Upper lobe of left lung (tissue), 6 donors: ENCODE results near the gene CHADL. TPM values are rescaled to one million over a fixed set of nuclear protein-coding genes. Genes with fewer than 3 reads are reported as not detected.

Experiments
- ATAC-seq, 2 donors: fragments of 200-7000 bp; cut with Tn5 transposase; one replicate each; pipeline ENCODE4 v1.9.1; 2022; ENCODE audit warnings: mild to moderate bottlenecking in 2 of 2, moderate library complexity in 2 of 2; ENCODE audit not compliant: low FRiP score in 2 of 2
- DNase-seq, 2 donors: peaks; one replicate each; pipeline ENCODE4 v3.0.0-alpha.2; 2019 to 2020
- H3K27ac ChIP-seq, 4 donors: fragments of 200-600 bp; sonication (generic); one replicate each; pipeline ENCODE4 v1.5.1; 2016 to 2019
- H3K27me3 ChIP-seq, 4 donors: fragments of 200-600 bp; sonication (generic); one replicate each; pipeline ENCODE4 v1.5.1; 2017 to 2019
- H3K36me3 ChIP-seq, 4 donors: fragments of 200-600 bp; sonication (generic); one replicate each; pipeline ENCODE4 v1.5.1; 2016 to 2019
- H3K4me1 ChIP-seq, 4 donors: fragments of 200-600 bp; sonication (generic); one replicate each; pipeline ENCODE4 v1.5.1; 2018 to 2019
- H3K4me3 ChIP-seq, 4 donors: fragments of 200-600 bp; sonication (generic); one replicate each; pipeline ENCODE4 v1.5.1; 2017 to 2019; ENCODE audit warnings: mild to moderate bottlenecking in 2 of 4, moderate library complexity in 1 of 4
- H3K9me3 ChIP-seq, 4 donors: fragments of 200-600 bp; sonication (generic); one replicate each; pipeline ENCODE4 v1.5.1; 2018 to 2019
- EP300 ChIP-seq, 4 donors: sonication (generic); formaldehyde crosslinking; IDR thresholded peaks; one replicate each; pipeline ENCODE4 v1.5.1; 2017; ENCODE audit warnings: antibody characterized with exemption in 4 of 4, control low read depth in 2 of 4
- POLR2A ChIP-seq, 4 donors: fragments of 450-650 bp; IDR thresholded peaks; one replicate each; pipeline ENCODE4 v1.5.1; 2016 to 2017; ENCODE audit warnings: antibody characterized with exemption in 4 of 4, mild to moderate bottlenecking in 2 of 4
- POLR2AphosphoS5 ChIP-seq, 2 donors: sonication (generic); formaldehyde crosslinking; IDR thresholded peaks; one replicate each; pipeline ENCODE4 v1.5.1; 2017; ENCODE audit warnings: antibody characterized with exemption in 2 of 2
- WGBS, 2 donors: methylation state at CpG; one replicate each; pipeline ENCODE4 v1.1.5; 2017 to 2018; 5-methylcytosine and 5-hydroxymethylcytosine counted together
- total RNA-seq, 6 donors: library from RNA; depleted of rRNA in 4 of 6; stranded (reverse); fragments of >200 nt in 4 of 6; gene quantifications; one replicate each; pipeline versions ENCODE4 v1.1.0 to v1.2.1, GENCODE V29; 2016 to 2021
- TF ChIP-seq, protein P1 (sequence below), 6 experiments: fragments of 450-650 bp in 4 of 6; fragments of 200-600 bp in 2 of 6; sonication (generic) in 2 of 6; IDR thresholded peaks; one replicate each; pipeline ENCODE4 v1.5.1; 2016 to 2019; ENCODE audit warnings: antibody characterized with exemption in 6 of 6
- donor health status: DM: no; HTN: no; CAD: no; lungs with moderate emphysema.
- donor health status: DM: no; HTN: yes; CAD: no; lungs with severe emphysema.

CHADL gene
- total RNA-seq, 6 donors from 2014 or later = 2.0 to 12.6 (median 4.4) TPM

DNA sequence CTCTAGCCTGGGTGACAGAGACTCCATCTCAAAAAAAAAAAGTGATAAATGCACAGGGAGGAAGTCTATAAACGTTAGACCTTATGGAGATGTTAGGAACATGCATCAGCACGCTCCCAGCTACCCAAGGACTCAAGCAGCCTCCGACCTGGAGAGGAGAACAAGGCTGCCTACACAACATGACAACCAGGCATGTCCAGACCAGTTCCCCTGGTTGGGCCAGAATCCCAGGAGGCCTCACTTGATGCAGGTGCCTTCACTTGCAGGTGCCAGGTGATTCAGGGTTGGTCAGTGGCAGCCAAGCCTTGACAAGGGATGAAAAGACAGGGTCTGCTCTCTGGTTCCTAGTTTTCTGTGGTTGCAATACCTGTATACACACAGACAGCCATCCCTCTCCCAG lies 39.3 kb upstream of the CHADL start:
- no peak for DNase-seq
- TF ChIP-seq POLR2AphosphoS5 (IDR thresholded peaks at IDR 0.05) = no peak
- TF ChIP-seq EP300 (IDR thresholded peaks at IDR 0.05) = no peak
- TF ChIP-seq, protein P1, sequence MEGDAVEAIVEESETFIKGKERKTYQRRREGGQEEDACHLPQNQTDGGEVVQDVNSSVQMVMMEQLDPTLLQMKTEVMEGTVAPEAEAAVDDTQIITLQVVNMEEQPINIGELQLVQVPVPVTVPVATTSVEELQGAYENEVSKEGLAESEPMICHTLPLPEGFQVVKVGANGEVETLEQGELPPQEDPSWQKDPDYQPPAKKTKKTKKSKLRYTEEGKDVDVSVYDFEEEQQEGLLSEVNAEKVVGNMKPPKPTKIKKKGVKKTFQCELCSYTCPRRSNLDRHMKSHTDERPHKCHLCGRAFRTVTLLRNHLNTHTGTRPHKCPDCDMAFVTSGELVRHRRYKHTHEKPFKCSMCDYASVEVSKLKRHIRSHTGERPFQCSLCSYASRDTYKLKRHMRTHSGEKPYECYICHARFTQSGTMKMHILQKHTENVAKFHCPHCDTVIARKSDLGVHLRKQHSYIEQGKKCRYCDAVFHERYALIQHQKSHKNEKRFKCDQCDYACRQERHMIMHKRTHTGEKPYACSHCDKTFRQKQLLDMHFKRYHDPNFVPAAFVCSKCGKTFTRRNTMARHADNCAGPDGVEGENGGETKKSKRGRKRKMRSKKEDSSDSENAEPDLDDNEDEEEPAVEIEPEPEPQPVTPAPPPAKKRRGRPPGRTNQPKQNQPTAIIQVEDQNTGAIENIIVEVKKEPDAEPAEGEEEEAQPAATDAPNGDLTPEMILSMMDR (IDR thresholded peaks at IDR 0.05) = no peak
- no peak for TF ChIP-seq POLR2A (IDR thresholded peaks at IDR 0.05)

DNA sequence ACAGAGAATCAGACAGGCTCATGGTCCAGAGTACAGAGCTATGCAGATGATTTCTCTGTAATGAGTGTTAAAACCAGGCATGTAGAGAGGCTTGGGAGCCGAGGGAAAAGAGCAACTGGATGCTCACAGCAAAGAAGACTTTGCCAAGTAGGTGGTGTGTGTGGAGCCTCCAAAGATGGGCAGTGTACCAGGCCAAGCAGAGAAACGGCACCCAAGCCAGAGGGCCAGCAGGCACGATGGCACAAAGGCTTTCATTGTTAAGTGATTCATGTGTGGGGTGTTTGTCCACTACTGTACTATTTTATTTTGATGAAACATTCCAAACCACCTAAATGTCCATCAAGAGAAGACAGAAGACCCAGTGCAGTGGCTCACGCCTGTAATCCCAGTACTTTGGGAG lies 34.1 kb upstream of the CHADL start:
- WGBS, 2 donors = 94% methylated on average over 4 of the region's 4 CpGs
- no peak for DNase-seq

More for the DNA sequence above, 39.3 kb upstream of the CHADL start:
- Histone ChIP-seq H3K27ac (no peak overlapping the region), H3K4me1 (peaks cover 5 to 9% (median 5%) of the 10 kb centered on the region in 4 donors), H3K9me3 (no peaks in the 10 kb centered on the region), H3K27me3 (no peaks in the 10 kb centered on the region), H3K4me3 (no peak overlapping the region), H3K36me3 (peaks cover 14 to 80% (median 39%) of the 10 kb centered on the region in 4 donors)
- 76 to 78% methylated on average over 3 of the region's 3 CpGs for WGBS, 2 donors
- ATAC-seq = no peak

DNA sequence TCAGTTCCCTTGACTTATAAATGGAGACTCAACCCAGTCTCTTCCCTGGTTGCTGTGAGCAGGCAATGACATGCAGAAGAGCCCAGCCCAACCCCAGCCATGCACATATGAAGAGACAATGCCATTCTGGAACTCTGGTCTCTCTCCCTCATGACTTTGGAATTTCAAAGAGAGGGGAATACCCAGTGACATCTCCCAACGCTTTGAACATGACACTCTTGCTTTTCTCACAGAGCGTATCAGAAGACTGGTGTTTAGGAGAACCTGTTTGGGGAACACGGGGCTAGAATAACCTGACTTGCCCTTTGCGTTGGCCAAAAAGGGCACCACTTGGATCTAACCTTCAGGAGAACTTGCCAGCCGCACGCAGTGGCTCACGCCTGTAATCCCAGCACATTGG lies 32.4 kb upstream of the CHADL start:
- no peak for DNase-seq
- WGBS, 2 donors = 97 to 99% methylated on average over 6 to 7 of the region's 7 CpGs

More for the DNA sequence above, 34.1 kb upstream of the CHADL start:
- H3K4me1 ChIP-seq = no peaks in the 10 kb centered on the region
- H3K4me3 ChIP-seq = no peak overlapping the region
- no peak for ATAC-seq
- H3K27me3 ChIP-seq = no peaks in the 10 kb centered on the region
- no peak overlapping the region for H3K27ac ChIP-seq
- H3K9me3 ChIP-seq = no peaks in the 10 kb centered on the region
- H3K36me3 ChIP-seq = peaks cover 8 to 91% (median 65%) of the 10 kb centered on the region in 4 donors
- TF ChIP-seq, protein P1 (IDR thresholded peaks at IDR 0.05) = no peak
- TF ChIP-seq EP300 (IDR thresholded peaks at IDR 0.05) = no peak
- TF ChIP-seq POLR2AphosphoS5 (IDR thresholded peaks at IDR 0.05) = no peak
- TF ChIP-seq POLR2A (IDR thresholded peaks at IDR 0.05) = no peak

DNA sequence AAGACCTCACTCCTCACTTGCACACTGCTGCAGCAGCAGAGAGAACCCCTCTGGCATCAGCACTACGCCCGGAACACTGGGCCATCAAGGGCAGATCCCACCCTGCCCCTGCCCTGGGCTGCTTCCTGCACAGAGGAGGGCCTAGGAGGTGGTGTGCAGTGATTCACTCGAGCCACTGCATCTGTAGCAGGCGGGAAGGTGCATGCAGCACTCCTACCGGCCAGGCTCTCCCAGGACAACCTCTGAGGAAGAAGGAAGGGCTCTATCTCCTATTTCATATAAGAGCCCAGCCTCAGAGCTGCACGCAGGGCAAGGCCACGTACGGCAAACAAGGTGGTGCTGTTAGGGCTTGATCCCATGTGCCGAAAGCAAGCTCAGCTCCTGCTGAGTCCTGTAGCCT lies 31.1 kb upstream of the CHADL start:
- TF ChIP-seq POLR2AphosphoS5 (IDR thresholded peaks at IDR 0.05) = no peak
- TF ChIP-seq EP300 (IDR thresholded peaks at IDR 0.05) = no peak
- TF ChIP-seq, protein P1 (IDR thresholded peaks at IDR 0.05) = no peak
- no peak for TF ChIP-seq POLR2A (IDR thresholded peaks at IDR 0.05)
- Histone ChIP-seq H3K36me3 (peaks cover 14 to 93% (median 70%) of the 10 kb centered on the region in 4 donors), H3K27ac (no peak overlapping the region), H3K27me3 (no peaks in the 10 kb centered on the region), H3K4me1 (no peaks in the 10 kb centered on the region), H3K9me3 (no peaks in the 10 kb centered on the region), H3K4me3 (no peak overlapping the region)
- no peak for ATAC-seq
- DNase-seq = no peak
- 88 to 92% methylated on average over 8 to 9 of the region's 9 CpGs for WGBS, 2 donors

More for the DNA sequence above, 32.4 kb upstream of the CHADL start:
- no peaks in the 10 kb centered on the region for H3K4me1 ChIP-seq
- TF ChIP-seq, protein P1 (IDR thresholded peaks at IDR 0.05) = no peak
- TF ChIP-seq POLR2A (IDR thresholded peaks at IDR 0.05) (no peak), EP300 (IDR thresholded peaks at IDR 0.05) (no peak), POLR2AphosphoS5 (IDR thresholded peaks at IDR 0.05) (no peak)
- no peak overlapping the region for H3K4me3 ChIP-seq
- peaks cover 8 to 91% (median 62%) of the 10 kb centered on the region in 4 donors for H3K36me3 ChIP-seq
- no peaks in the 10 kb centered on the region for H3K27me3 ChIP-seq
- no peak for ATAC-seq
- H3K27ac ChIP-seq = no peak overlapping the region
- H3K9me3 ChIP-seq = no peaks in the 10 kb centered on the region

DNA sequence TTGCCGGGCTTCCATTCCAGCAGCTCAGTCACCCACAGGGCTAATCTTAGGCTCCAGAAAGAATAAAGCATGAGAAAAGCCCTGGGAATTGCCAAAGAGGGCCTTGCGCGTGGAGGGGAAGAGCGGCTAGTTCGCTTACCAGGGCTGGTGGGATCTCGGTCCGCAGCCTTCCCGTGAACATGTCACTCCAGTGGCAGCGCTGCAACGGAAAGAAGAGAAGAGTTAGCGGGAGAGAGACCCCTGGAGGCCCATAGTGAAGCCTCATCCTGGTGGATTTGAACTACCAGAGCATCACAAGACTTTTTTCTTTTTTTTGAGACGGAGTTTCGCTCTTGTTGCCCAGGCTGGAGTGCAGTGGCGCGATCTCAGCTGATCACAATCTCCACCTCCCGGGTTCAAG lies 27.2 kb upstream of the CHADL start:
- no peaks in the 10 kb centered on the region for H3K27me3 ChIP-seq
- DNase-seq = no peak
- WGBS, 2 donors = 96 to 98% methylated on average over 16 of the region's 16 CpGs
- H3K4me1 ChIP-seq = no peaks in the 10 kb centered on the region
- H3K27ac ChIP-seq = no peak overlapping the region
- H3K4me3 ChIP-seq = no peak overlapping the region
- TF ChIP-seq EP300 (IDR thresholded peaks at IDR 0.05) = no peak
- TF ChIP-seq POLR2AphosphoS5 (IDR thresholded peaks at IDR 0.05) = no peak
- no peak for TF ChIP-seq POLR2A (IDR thresholded peaks at IDR 0.05)
- TF ChIP-seq, protein P1 (IDR thresholded peaks at IDR 0.05) = no peak
- H3K36me3 ChIP-seq = peaks cover 19 to 92% (median 78%) of the 10 kb centered on the region in 4 donors
- H3K9me3 ChIP-seq = no peaks in the 10 kb centered on the region
- no peak for ATAC-seq
